B cell (primary cell): ENCODE measurements around the gene CENPP. TPM values are rescaled to one million over a fixed set of nuclear protein-coding genes. Genes with fewer than 3 reads are reported as not detected.

ENCODE experiments used
- ATAC-seq: fragments of 200-7000 bp; cut with Tn5 transposase; one replicate; pipeline ENCODE4 v1.10.0; 2021; ENCODE audit warnings: low read depth, mild to moderate bottlenecking, moderate number of reproducible peaks, moderate library complexity
- CTCF ChIA-PET: fragments of 350-600 bp; sonication (Branson Sonifier 250); formaldehyde crosslinking; loops from one replicate; lab custom pipeline; 2021; ENCODE audit warnings: antibody characterized with exemption, inconsistent platforms; lab: Charles Lee
- POLR2A ChIA-PET: fragments of 350-600 bp; sonication (Branson Sonifier 250); formaldehyde crosslinking; loops from one replicate; lab custom pipeline; 2021; ENCODE audit warnings: antibody characterized with exemption; lab: Charles Lee
- DNase-seq: peaks from one replicate; pipeline ENCODE4 v3.0.0; 2013
- H2AFZ ChIP-seq: 2 replicates; pipeline ENCODE4 v1.6.1; 2012; ENCODE audit warnings: mild to moderate bottlenecking, low read depth, low read length; ENCODE audit not compliant: insufficient read depth, poor library complexity, severe bottlenecking
- H3K27ac ChIP-seq, 2 donors: 1 replicate in 1 of 2; 2 replicates in 1 of 2; pipeline ENCODE4 v1.5.1; 2012 to 2013; ENCODE audit warnings: low read length in 2 of 2, mild to moderate bottlenecking in 2 of 2, moderate library complexity in 1 of 2
- H3K27me3 ChIP-seq, 4 experiments: fragments of 200-600 bp in 1 of 4; sonication (generic) in 1 of 4; replicated peaks in 1 of 4; 1 replicate in 2 of 4; 2 replicates in 2 of 4; pipeline versions ENCODE4 v1.6.1 to v1.7.0; 2013 to 2016; ENCODE audit warnings: low read length in 3 of 4, mild to moderate bottlenecking in 2 of 4, mixed read lengths in 1 of 4, moderate library complexity in 1 of 4; ENCODE audit not compliant: insufficient read depth in 4 of 4, control insufficient read depth in 3 of 4; ENCODE audit errors: control extremely low read depth in 1 of 4
- H3K36me3 ChIP-seq, 2 experiments: replicated peaks in 1 of 2; 1 replicate in 1 of 2; 2 replicates in 1 of 2; pipeline versions ENCODE4 v1.6.1 to v1.7.1; 2013; ENCODE audit warnings: low read length in 1 of 2; ENCODE audit not compliant: insufficient read depth in 2 of 2, control insufficient read depth in 1 of 2; ENCODE audit errors: control extremely low read depth in 1 of 2, extremely low read depth in 1 of 2
- H3K4me1 ChIP-seq, 2 donors: fragments of 200-600 bp in 1 of 2; sonication (generic) in 1 of 2; 1 replicate in 1 of 2; 2 replicates in 1 of 2; pipeline versions ENCODE4 v1.5.1 to v1.6.1; 2013 to 2017; ENCODE audit warnings: low read length in 2 of 2; ENCODE audit not compliant: control insufficient read depth in 2 of 2, insufficient read depth in 2 of 2
- H3K4me2 ChIP-seq: replicated peaks from 2 replicates; pipeline ENCODE3; 2012; ENCODE audit warnings: mild to moderate bottlenecking, low read depth, low read length; ENCODE audit not compliant: poor library complexity, severe bottlenecking
- H3K4me3 ChIP-seq, 5 experiments: fragments of 200-600 bp in 1 of 5; sonication (generic) in 1 of 5; 1 replicate in 3 of 5; 2 replicates in 2 of 5; pipeline versions ENCODE4 v1.5.1 to v1.7.0; 2011 to 2016; ENCODE audit warnings: low read length in 4 of 5, mild to moderate bottlenecking in 4 of 5, low read depth in 2 of 5, control low read depth in 1 of 5, moderate library complexity in 1 of 5; ENCODE audit not compliant: insufficient read depth in 1 of 5; ENCODE audit errors: control extremely low read depth in 1 of 5, extremely low read depth in 1 of 5
- H3K79me2 ChIP-seq: fragments of 200-600 bp; sonication (generic); one replicate; pipeline ENCODE4 v1.6.0; 2016; ENCODE audit warnings: low read length; ENCODE audit not compliant: control insufficient read depth, insufficient read depth
- H3K9ac ChIP-seq: fragments of 200-600 bp; sonication (generic); 2 replicates; pipeline ENCODE4 v1.6.1; 2017; ENCODE audit warnings: mild to moderate bottlenecking, low read length, moderate library complexity
- H3K9me3 ChIP-seq, 3 donors: one replicate each; pipeline versions ENCODE4 v1.6.1 to v1.7.1; 2013; ENCODE audit warnings: low read length in 2 of 3; ENCODE audit not compliant: control insufficient read depth in 2 of 3, insufficient read depth in 1 of 3; ENCODE audit errors: control extremely low read depth in 1 of 3
- H4K20me1 ChIP-seq: 2 replicates; pipeline ENCODE4 v1.6.0; 2012; ENCODE audit warnings: mild to moderate bottlenecking, low read length; ENCODE audit not compliant: insufficient read depth, control insufficient read depth, poor library complexity, severe bottlenecking
- H3K27ac Mint-ChIP-seq: one replicate; pipeline ENCODE4 v1.8.0; 2021; ENCODE audit warnings: mixed read lengths
- H3K27me3 Mint-ChIP-seq: one replicate; pipeline ENCODE4 v1.8.0; 2021; ENCODE audit warnings: mixed read lengths
- H3K4me1 Mint-ChIP-seq: one replicate; pipeline ENCODE4 v1.8.0; 2021; ENCODE audit warnings: mixed read lengths
- H3K4me3 Mint-ChIP-seq: one replicate; pipeline ENCODE4 v1.8.0; 2021; ENCODE audit warnings: mixed read lengths
- H3K9me3 Mint-ChIP-seq: one replicate; pipeline ENCODE4 v1.8.0; 2022; ENCODE audit warnings: mixed read lengths; ENCODE audit not compliant: insufficient read depth
- CTCF ChIP-seq: fragments of 200-600 bp; IDR thresholded peaks from one replicate; pipeline ENCODE4 v1.8.0; 2022; ENCODE audit warnings: antibody characterized with exemption, mild to moderate bottlenecking
- EZH2 ChIP-seq: IDR thresholded peaks from 2 replicates; pipeline ENCODE4 v1.6.1; 2012; ENCODE audit warnings: borderline replicate concordance, low read depth, mild to moderate bottlenecking, moderate library complexity, low read length; ENCODE audit not compliant: insufficient read depth, poor library complexity, severe bottlenecking
- WGBS: methylation state at CpG from one replicate; pipeline ENCODE4 v1.1.5; 2013; ENCODE audit warnings: missing lambda C conversion rate; ENCODE audit not compliant: insufficient coverage; 5-methylcytosine and 5-hydroxymethylcytosine counted together
- intact Hi-C: fragments of 100-400 bp; cut with micrococcal nuclease; formaldehyde crosslinking; loops from one replicate; pipeline ENCODE4 v1.10.0; 2022
- polyA plus RNA-seq: library from polyadenylated mRNA; depleted of rRNA; stranded (reverse); fragments of >200 nt; gene quantifications from 2 replicates; pipeline ENCODE4 v1.2.3, GENCODE V29; 2012
- total RNA-seq, 2 donors: library from RNA; stranded (reverse); fragments of 120-200 nt in 1 of 2; gene quantifications; 1 replicate in 1 of 2; 2 replicates in 1 of 2; pipeline versions ENCODE4 v1.2.3 to v1.2.4, GENCODE V29; 2013 to 2022

Gene CENPP
- total and polyA plus RNA-seq, 2 donors (not counting 1 experiment from before 2014, with no cell fraction given): 1.4 to 6.2 TPM

GRCh38 chr9:92385001-92385400 lies 59.2 kb downstream of the CENPP start:
- ATAC-seq (no peak), DNase-seq (no peak)
- Histone ChIP-seq H3K4me2 (no peak overlapping the region), H3K4me3 (no peak overlapping the region), H3K9me3 (no peaks in the 10 kb centered on the region), H4K20me1 (no peaks in the 10 kb centered on the region), H3K4me1 (no peaks in the 10 kb centered on the region), H3K36me3 (no peaks in the 10 kb centered on the region), H3K9ac (no peak overlapping the region), H2AFZ (no peak overlapping the region), H3K79me2 (no peaks in the 10 kb centered on the region), H3K27ac (no peak overlapping the region), H3K27me3 (no peaks in the 10 kb centered on the region)
- no peaks in the 10 kb centered on the region for H3K4me1 Mint-ChIP-seq
- no CpG with 5 or more reads among the region's 3 CpGs for WGBS
- CTCF ChIA-PET: no interaction called here
- POLR2A ChIA-PET: no interaction called here
- TF ChIP-seq CTCF: no peak
- no peak for TF ChIP-seq EZH2
- H3K9me3 Mint-ChIP-seq: no peaks in the 10 kb centered on the region
- H3K27me3 Mint-ChIP-seq: no peaks in the 10 kb centered on the region
- no peak overlapping the region for H3K4me3 Mint-ChIP-seq
- H3K27ac Mint-ChIP-seq: no peak overlapping the region
- intact Hi-C loops: no loop called here

GRCh38 chr9:92385477-92385876 lies 59.7 kb downstream of the CENPP start:
- intact Hi-C loops: no loop called here
- H3K4me1 Mint-ChIP-seq: no peaks in the 10 kb centered on the region

More at GRCh38 chr9:92385477-92385876, 59.7 kb downstream of the CENPP start:
- DNase-seq: no peak
- no peaks in the 10 kb centered on the region for H3K27me3 Mint-ChIP-seq
- Histone ChIP-seq H3K4me1 (no peaks in the 10 kb centered on the region), H4K20me1 (no peaks in the 10 kb centered on the region), H3K9me3 (no peaks in the 10 kb centered on the region), H3K9ac (no peak overlapping the region), H3K79me2 (no peaks in the 10 kb centered on the region), H3K27ac (no peak overlapping the region), H3K27me3 (no peaks in the 10 kb centered on the region), H3K4me2 (no peak overlapping the region), H3K36me3 (no peaks in the 10 kb centered on the region), H2AFZ (no peak overlapping the region), H3K4me3 (no peak overlapping the region)
- POLR2A ChIA-PET: no interaction called here
- ATAC-seq: no peak
- CTCF ChIA-PET: no interaction called here
- H3K27ac Mint-ChIP-seq: no peak overlapping the region
- H3K9me3 Mint-ChIP-seq: no peaks in the 10 kb centered on the region
- 94% methylated on average over 5 of the region's 6 CpGs for WGBS
- TF ChIP-seq EZH2: no peak
- TF ChIP-seq CTCF: no peak
- H3K4me3 Mint-ChIP-seq: no peak overlapping the region
